NB4 (cell line): ENCODE measurements around the gene RAB27B.

Source experiments
- DNase-seq: peaks from one replicate; pipeline ENCODE4 v3.0.0; 2010; ENCODE audit warnings: low read depth
- H3K4me3 ChIP-seq: one replicate; pipeline ENCODE4 v1.5.1; 2011; ENCODE audit warnings: mild to moderate bottlenecking, low read depth, low read length, moderate library complexity
- MYC ChIP-seq: IDR thresholded peaks from 2 replicates; pipeline ENCODE4 v1.6.1; 2011; ENCODE audit warnings: low read depth, low read length
- POLR2A ChIP-seq: IDR thresholded peaks from 2 replicates; pipeline ENCODE4 v1.6.1; 2011; ENCODE audit warnings: mild to moderate bottlenecking; ENCODE audit not compliant: insufficient read length; ENCODE audit errors: extremely low read depth
- TF ChIP-seq, protein P1 (sequence below): IDR thresholded peaks from one replicate; pipeline ENCODE4 v1.5.1; 2012; ENCODE audit warnings: low read depth, low read length
- TF ChIP-seq, protein P2 (sequence below): IDR thresholded peaks from 2 replicates; pipeline ENCODE4 v1.6.1; 2011; ENCODE audit warnings: low read depth, low read length

The RAB27B gene

DNA sequence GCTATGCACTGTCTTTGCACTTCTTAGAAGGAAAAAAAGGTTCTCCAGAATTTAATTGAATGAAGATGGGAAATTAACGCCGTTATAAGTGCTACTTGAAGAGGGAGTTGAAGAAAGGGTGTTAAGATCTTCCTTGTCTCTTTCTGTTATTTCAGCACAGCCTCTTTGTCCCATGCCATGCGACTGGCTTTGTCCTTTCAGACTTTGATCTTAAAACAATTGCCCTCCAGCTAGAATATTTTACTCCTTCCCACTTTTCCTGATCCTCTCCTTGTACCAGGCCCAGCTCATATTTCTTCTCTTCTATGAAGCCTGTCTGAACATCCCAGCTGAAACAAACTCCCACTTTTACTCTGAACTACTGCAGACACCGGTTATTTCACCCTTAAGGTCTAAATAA is 51.4 kb downstream of the RAB27B start:
- DNase-seq: no peak
- TF ChIP-seq MYC: no peak
- TF ChIP-seq, protein P1, sequence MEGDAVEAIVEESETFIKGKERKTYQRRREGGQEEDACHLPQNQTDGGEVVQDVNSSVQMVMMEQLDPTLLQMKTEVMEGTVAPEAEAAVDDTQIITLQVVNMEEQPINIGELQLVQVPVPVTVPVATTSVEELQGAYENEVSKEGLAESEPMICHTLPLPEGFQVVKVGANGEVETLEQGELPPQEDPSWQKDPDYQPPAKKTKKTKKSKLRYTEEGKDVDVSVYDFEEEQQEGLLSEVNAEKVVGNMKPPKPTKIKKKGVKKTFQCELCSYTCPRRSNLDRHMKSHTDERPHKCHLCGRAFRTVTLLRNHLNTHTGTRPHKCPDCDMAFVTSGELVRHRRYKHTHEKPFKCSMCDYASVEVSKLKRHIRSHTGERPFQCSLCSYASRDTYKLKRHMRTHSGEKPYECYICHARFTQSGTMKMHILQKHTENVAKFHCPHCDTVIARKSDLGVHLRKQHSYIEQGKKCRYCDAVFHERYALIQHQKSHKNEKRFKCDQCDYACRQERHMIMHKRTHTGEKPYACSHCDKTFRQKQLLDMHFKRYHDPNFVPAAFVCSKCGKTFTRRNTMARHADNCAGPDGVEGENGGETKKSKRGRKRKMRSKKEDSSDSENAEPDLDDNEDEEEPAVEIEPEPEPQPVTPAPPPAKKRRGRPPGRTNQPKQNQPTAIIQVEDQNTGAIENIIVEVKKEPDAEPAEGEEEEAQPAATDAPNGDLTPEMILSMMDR: no peak
- no peak for TF ChIP-seq POLR2A
- TF ChIP-seq, protein P2, sequence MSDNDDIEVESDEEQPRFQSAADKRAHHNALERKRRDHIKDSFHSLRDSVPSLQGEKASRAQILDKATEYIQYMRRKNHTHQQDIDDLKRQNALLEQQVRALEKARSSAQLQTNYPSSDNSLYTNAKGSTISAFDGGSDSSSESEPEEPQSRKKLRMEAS: no peak
- no peak overlapping the region for H3K4me3 ChIP-seq

- TF ChIP-seq POLR2A: no peak
- no peak for TF ChIP-seq MYC
- TF ChIP-seq, protein P2: no peak
- TF ChIP-seq, protein P1: no peak
- no peak for DNase-seq
- no peak overlapping the region for H3K4me3 ChIP-seq
These were observed 52.3 kb downstream of the RAB27B start for GRCh38 chr18:54880395-54881105.

DNA sequence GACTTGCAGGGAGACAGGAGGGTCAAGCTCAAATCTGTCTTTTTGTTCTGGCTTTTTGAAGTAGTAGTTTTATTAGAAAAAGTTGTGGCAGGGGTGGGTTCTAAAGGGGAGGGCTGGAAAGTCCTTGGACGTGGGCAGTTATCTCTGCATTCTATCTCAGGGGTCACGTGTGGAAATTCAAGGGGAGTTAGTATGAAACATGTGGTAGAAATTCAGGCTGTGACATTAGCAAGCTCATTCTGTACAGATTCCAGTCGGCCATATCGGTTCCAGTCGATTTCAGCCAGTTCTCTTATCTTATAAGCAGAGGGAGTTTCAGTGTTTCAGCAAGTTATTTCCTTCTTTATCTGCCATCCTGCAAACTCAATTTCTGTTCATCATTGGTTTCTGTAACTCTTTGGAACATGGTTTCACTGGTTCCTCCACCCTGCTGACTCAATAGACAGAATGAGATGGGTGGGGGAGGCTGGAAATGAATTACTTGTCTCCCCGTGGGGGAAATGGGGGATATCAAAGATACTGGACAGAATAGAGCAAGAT is 53.0 kb downstream of the RAB27B start:
- TF ChIP-seq, protein P1: no peak
- TF ChIP-seq POLR2A (no peak), MYC (no peak)
- TF ChIP-seq, protein P2: no peak
- DNase-seq: no peak
- no peak overlapping the region for H3K4me3 ChIP-seq

DNA sequence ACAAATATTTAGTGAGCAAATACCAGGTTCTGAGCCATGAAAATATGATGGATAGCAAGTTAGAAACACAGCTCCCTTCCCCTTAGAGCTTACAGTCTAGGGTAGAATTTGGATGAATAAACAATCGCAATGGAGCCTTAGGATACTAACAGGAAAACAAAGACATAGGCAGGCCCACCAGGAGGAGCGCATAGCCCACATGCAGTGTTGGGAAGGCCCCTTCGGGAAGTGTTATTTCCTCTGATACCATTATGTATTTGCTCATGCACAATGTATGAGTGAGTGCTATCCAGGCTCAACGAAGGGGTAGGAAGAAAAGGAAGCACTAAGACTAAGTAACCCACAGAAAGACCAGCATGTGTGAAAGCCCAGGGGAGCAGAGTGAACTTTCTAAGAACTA is 54.0 kb downstream of the RAB27B start:
- no peak for DNase-seq
- TF ChIP-seq MYC: no peak
- TF ChIP-seq, protein P2: no peak
- TF ChIP-seq POLR2A: no peak
- H3K4me3 ChIP-seq: no peak overlapping the region

GRCh38 chr18:54883816-54884604 is 55.7 kb downstream of the RAB27B start:
- no peak for DNase-seq
- no peak overlapping the region for H3K4me3 ChIP-seq
- no peak for TF ChIP-seq MYC
- TF ChIP-seq POLR2A: no peak
- TF ChIP-seq, protein P2: no peak
- TF ChIP-seq, protein P1: no peak
